ENCODE measurements around the gene METTL9. TPM values are rescaled to one million over a fixed set of nuclear protein-coding genes. Genes with fewer than 3 reads are reported as not detected.
"Not testable (repeated sequence)": the region's sequence is repeated elsewhere in the genome, so short reads cannot be mapped to it uniquely, and the experiment has no call there.

Gene METTL9
- total and polyA plus RNA-seq, 2 of the 13 experiments (the other 11 are each of a cell fraction or from before 2014, with no cell fraction given): 123 to 204 TPM

DNA sequence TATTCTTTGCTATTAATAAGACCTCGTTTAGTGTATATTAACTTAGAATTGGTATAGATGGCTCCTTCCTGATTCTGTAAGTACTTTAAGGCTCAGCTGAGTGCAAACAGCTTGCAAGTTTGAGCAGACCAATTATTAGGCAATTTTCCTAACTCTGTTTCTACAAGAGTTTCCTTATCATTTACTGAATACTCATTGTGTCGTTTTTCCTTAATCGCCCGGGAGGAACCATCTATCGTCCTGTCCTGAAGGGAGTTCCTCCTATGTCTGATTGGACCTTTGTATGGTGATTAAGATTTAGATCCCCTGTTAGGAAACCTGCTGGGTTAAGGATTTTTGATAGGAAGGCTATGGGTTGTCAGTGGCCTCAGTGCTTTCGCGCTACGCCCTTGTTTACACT, 32.0 kb downstream of the METTL9 start:
- ATAC-seq; in situ Hi-C loops (cut with HindIII; ENCODE audit: extremely low pct_ligation_motif_present, low pct_unique_long_range_greater_than_20kb); FAIRE-seq; H3K27me3 ChIP-seq (ENCODE audit: control insufficient read depth in 1 of 2, insufficient read depth in 2 of 2, low read length in 2 of 2); H2AFZ ChIP-seq (ENCODE audit: low read length); H3K9ac ChIP-seq (ENCODE audit: insufficient read depth, low read depth, low read length); BruUV-seq (replicated peaks); H4K20me1 ChIP-seq (ENCODE audit: insufficient read depth, low read length); H3K9me3 ChIP-seq (ENCODE audit: low read length); CTCF ChIA-PET (ENCODE audit: low intra/inter-chr PET ratio, low total read pairs); DNase-seq (ENCODE audit: low spot score); H3K4me2 ChIP-seq (ENCODE audit: low read depth, low read length); intact Hi-C loops (cut with micrococcal nuclease; ENCODE audit: unreplicated experiment); H3K79me2 ChIP-seq (ENCODE audit: insufficient read depth, low read length); H3K27ac ChIP-seq (ENCODE audit: extremely low read length, insufficient read depth, low read length); H3K4me3 ChIP-seq (replicated peaks in 1 of 3; ENCODE audit: insufficient read depth in 1 of 3, low read depth in 2 of 3, low read length in 3 of 3); POLR2A ChIA-PET: not testable (repeated sequence)
- TF ChIP-seq, protein P1, sequence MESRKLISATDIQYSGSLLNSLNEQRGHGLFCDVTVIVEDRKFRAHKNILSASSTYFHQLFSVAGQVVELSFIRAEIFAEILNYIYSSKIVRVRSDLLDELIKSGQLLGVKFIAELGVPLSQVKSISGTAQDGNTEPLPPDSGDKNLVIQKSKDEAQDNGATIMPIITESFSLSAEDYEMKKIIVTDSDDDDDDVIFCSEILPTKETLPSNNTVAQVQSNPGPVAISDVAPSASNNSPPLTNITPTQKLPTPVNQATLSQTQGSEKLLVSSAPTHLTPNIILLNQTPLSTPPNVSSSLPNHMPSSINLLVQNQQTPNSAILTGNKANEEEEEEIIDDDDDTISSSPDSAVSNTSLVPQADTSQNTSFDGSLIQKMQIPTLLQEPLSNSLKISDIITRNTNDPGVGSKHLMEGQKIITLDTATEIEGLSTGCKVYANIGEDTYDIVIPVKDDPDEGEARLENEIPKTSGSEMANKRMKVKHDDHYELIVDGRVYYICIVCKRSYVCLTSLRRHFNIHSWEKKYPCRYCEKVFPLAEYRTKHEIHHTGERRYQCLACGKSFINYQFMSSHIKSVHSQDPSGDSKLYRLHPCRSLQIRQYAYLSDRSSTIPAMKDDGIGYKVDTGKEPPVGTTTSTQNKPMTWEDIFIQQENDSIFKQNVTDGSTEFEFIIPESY (CRISPR knock-in tag; IDR thresholded peaks at IDR 0.05): peak; percentile 39; the same call in 1 of the 2 replicates
- peaks cover 9 to 19% of the 10 kb centered on the region in 2 experiments for H3K36me3 ChIP-seq (replicated peaks in 1 of 2; ENCODE audit: control insufficient read depth in 1 of 2, insufficient read depth in 2 of 2, low read length in 2 of 2)
- 94% methylated on average over 8 of the region's 8 CpGs for WGBS (ENCODE audit: low lambda C conversion rate)
- peaks cover 50% of the 10 kb centered on the region for H3K4me1 ChIP-seq (ENCODE audit: insufficient read depth, low read length)

DNA sequence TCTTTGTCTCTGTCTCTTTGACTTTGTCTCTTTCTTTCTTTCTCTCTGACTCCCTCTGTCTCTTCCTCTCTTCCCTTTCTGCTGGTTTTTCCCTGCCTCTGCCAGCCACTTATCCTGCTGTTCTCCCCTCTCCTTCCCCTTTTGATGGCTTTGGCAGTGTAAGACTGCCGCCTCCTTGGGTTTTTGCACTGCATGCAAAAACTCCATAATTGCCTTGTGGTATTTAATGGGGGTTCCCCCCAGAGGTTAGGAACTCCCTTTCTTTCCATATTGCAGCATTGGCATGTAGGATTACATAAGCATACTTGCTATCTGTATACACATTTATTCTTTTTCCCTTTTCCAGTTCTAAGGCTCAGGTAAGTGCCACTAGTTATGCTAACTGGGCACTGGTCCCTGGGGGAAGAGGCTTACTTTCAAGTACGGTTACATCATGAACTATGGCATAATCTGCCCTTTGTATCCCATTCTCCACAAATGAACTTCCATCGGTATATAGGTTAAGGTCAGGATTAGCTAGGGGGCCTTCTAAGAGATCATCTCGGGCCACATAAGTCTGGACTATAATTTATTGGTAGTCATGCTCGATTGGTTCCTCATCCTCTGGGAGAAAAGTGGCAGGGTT, 32.7 kb downstream of the METTL9 start:
- BruUV-seq (replicated peaks); DNase-seq (ENCODE audit: low spot score); H3K9me3 ChIP-seq (ENCODE audit: low read length); H3K9ac ChIP-seq (ENCODE audit: insufficient read depth, low read depth, low read length); H3K79me2 ChIP-seq (ENCODE audit: insufficient read depth, low read length); H3K4me3 ChIP-seq (replicated peaks in 1 of 3; ENCODE audit: insufficient read depth in 1 of 3, low read depth in 2 of 3, low read length in 3 of 3); H3K4me2 ChIP-seq (ENCODE audit: low read depth, low read length); H3K27me3 ChIP-seq (ENCODE audit: control insufficient read depth in 1 of 2, insufficient read depth in 2 of 2, low read length in 2 of 2); H4K20me1 ChIP-seq (ENCODE audit: insufficient read depth, low read length); H3K27ac ChIP-seq (ENCODE audit: extremely low read length, insufficient read depth, low read length); CTCF ChIA-PET (ENCODE audit: low intra/inter-chr PET ratio, low total read pairs); H2AFZ ChIP-seq (ENCODE audit: low read length); intact Hi-C loops (cut with micrococcal nuclease; ENCODE audit: unreplicated experiment); FAIRE-seq; ATAC-seq; in situ Hi-C loops (cut with HindIII; ENCODE audit: extremely low pct_ligation_motif_present, low pct_unique_long_range_greater_than_20kb); POLR2A ChIA-PET; TF ChIP-seq NR2F6 (CRISPR knock-in tag; IDR thresholded peaks at IDR 0.05): not testable (repeated sequence)
- H3K4me1 ChIP-seq (ENCODE audit: insufficient read depth, low read length): peaks cover 43% of the 10 kb centered on the region
- 68% methylated on average over 5 of the region's 5 CpGs for WGBS (ENCODE audit: low lambda C conversion rate)
- peaks cover 7 to 14% of the 10 kb centered on the region in 2 experiments; a peak in 4 of 5 replicates for H3K36me3 ChIP-seq (replicated peaks in 1 of 2; ENCODE audit: control insufficient read depth in 1 of 2, insufficient read depth in 2 of 2, low read length in 2 of 2)
- TF ChIP-seq, protein P2, sequence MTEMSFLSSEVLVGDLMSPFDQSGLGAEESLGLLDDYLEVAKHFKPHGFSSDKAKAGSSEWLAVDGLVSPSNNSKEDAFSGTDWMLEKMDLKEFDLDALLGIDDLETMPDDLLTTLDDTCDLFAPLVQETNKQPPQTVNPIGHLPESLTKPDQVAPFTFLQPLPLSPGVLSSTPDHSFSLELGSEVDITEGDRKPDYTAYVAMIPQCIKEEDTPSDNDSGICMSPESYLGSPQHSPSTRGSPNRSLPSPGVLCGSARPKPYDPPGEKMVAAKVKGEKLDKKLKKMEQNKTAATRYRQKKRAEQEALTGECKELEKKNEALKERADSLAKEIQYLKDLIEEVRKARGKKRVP (CRISPR knock-in tag; IDR thresholded peaks at IDR 0.05): 0 out of 4 replicates have a peak, but pooled peaks of 1 of the 2 experiments have one; percentile 27
- 0 out of 2 replicates have a peak, but pooled peaks have one; percentile 29 for TF ChIP-seq ZNF644 (CRISPR knock-in tag; IDR thresholded peaks at IDR 0.05; ENCODE audit: low read depth)
- TF ChIP-seq, protein P3, sequence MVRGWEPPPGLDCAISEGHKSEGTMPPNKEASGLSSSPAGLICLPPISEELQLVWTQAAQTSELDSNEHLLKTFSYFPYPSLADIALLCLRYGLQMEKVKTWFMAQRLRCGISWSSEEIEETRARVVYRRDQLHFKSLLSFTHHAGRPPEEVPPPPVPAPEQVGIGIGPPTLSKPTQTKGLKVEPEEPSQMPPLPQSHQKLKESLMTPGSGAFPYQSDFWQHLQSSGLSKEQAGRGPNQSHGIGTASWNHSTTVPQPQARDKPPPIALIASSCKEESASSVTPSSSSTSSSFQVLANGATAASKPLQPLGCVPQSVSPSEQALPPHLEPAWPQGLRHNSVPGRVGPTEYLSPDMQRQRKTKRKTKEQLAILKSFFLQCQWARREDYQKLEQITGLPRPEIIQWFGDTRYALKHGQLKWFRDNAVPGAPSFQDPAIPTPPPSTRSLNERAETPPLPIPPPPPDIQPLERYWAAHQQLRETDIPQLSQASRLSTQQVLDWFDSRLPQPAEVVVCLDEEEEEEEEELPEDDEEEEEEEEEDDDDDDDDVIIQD (CRISPR knock-in tag; IDR thresholded peaks at IDR 0.05; ENCODE audit: low read depth): 0 out of 2 replicates have a peak, but pooled peaks have one; percentile 21
- TF ChIP-seq KDM1A (CRISPR knock-in tag; IDR thresholded peaks at IDR 0.05): peak; percentile 33; the same call in 1 of the 2 replicates
- TF ChIP-seq, protein P4, sequence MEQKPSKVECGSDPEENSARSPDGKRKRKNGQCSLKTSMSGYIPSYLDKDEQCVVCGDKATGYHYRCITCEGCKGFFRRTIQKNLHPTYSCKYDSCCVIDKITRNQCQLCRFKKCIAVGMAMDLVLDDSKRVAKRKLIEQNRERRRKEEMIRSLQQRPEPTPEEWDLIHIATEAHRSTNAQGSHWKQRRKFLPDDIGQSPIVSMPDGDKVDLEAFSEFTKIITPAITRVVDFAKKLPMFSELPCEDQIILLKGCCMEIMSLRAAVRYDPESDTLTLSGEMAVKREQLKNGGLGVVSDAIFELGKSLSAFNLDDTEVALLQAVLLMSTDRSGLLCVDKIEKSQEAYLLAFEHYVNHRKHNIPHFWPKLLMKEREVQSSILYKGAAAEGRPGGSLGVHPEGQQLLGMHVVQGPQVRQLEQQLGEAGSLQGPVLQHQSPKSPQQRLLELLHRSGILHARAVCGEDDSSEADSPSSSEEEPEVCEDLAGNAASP (CRISPR knock-in tag; IDR thresholded peaks at IDR 0.05; ENCODE audit: borderline replicate concordance): peak; percentile 70; the same call in 1 of the 2 replicates
- peak; percentile 43 for TF ChIP-seq FOSL2 (CRISPR knock-in tag; IDR thresholded peaks at IDR 0.05)
- peak; percentile 81 for TF ChIP-seq RARA (CRISPR knock-in tag; IDR thresholded peaks at IDR 0.05)
- 0 out of 2 replicates have a peak, but pooled peaks have one; percentile 36 for TF ChIP-seq NR2F6 (IDR thresholded peaks at IDR 0.05)
- TF ChIP-seq SKI (IDR thresholded peaks at IDR 0.05; ENCODE audit: partially characterized antibody): peak; percentile 67
- peak; percentile 52 for TF ChIP-seq GATAD2A (CRISPR knock-in tag; IDR thresholded peaks at IDR 0.05)
- TF ChIP-seq BCL6 (CRISPR knock-in tag; IDR thresholded peaks at IDR 0.05): peak; percentile 72

All from HepG2 (cell line).